ENCODE data around the gene PRSS57.

Gene PRSS57

GRCh38 chr19:648904-649801 is 46.1 kb downstream of the PRSS57 start:
- DNase-seq = no peak

GRCh38 chr19:648305-648704 is 46.9 kb downstream of the PRSS57 start:
- no peak for DNase-seq

- DNase-seq = no peak
Measured at GRCh38 chr19:647566-648284, 47.5 kb downstream of the PRSS57 start.

GRCh38 chr19:646779-647565 is 48.3 kb downstream of the PRSS57 start:
- no peak for DNase-seq

- no peak for DNase-seq
Measured at GRCh38 chr19:645912-646778, 49.1 kb downstream of the PRSS57 start.

- no peak for DNase-seq
Measured at GRCh38 chr19:644789-645188, 50.5 kb downstream of the PRSS57 start.

- no peak for DNase-seq
Measured at GRCh38 chr19:644363-644762, 50.9 kb downstream of the PRSS57 start.

GRCh38 chr19:643736-644135 is 51.5 kb downstream of the PRSS57 start:
- DNase-seq = no peak

GRCh38 chr19:642767-643727 is 52.2 kb downstream of the PRSS57 start:
- DNase-seq = no peak

GRCh38 chr19:641702-642101 is 53.5 kb downstream of the PRSS57 start:
- DNase-seq = no peak

GRCh38 chr19:640606-641189 is 54.6 kb downstream of the PRSS57 start:
- no peak for DNase-seq

GRCh38 chr19:640161-640558 is 55.1 kb downstream of the PRSS57 start:
- DNase-seq = no peak

GRCh38 chr19:639253-640160 is 55.7 kb downstream of the PRSS57 start, which contains the start of gene FGF22:
FGF22 (plus strand) TSS chr19:639879; CDS start chr19:639926, 47 bp downstream.
- peak; percentile 90 for DNase-seq

- DNase-seq = no peak
Measured at GRCh38 chr19:638906-639252, 56.4 kb downstream of the PRSS57 start.
